Thyroid gland (tissue), 4 donors: ENCODE data around the gene ATP4B.

Experiments
- CTCF ChIP-seq, 6 experiments: fragments of 200-600 bp in 3 of 6; fragments of 450-650 bp in 3 of 6; sonication (generic) in 3 of 6; IDR thresholded peaks; one replicate each; pipeline ENCODE4 v1.5.1; 2016 to 2019; ENCODE audit warnings: antibody characterized with exemption in 6 of 6, mild to moderate bottlenecking in 2 of 6, inconsistent platforms in 1 of 6, moderate library complexity in 1 of 6
- POLR2A ChIP-seq, 2 donors: fragments of 450-650 bp; IDR thresholded peaks; one replicate each; pipeline ENCODE4 v1.6.1; 2017; ENCODE audit warnings: antibody characterized with exemption in 2 of 2, mild to moderate bottlenecking in 2 of 2, moderate library complexity in 1 of 2

- TF ChIP-seq CTCF (IDR thresholded peaks at IDR 0.05) (no peak), POLR2A (IDR thresholded peaks at IDR 0.05) (no peak)
These were observed 31.9 kb downstream of the ATP4B start for GRCh38 chr13:113625965-113626721.
